Neural progenitor cell (in vitro differentiated cells): ENCODE results near the gene PLXNA4. TPM values are rescaled to one million over a fixed set of nuclear protein-coding genes. Genes with fewer than 3 reads are reported as not detected.

Experiments used
- DNase-seq: peaks from one replicate; pipeline ENCODE4 v3.0.0-alpha.2; 2016; ENCODE audit warnings: low spot score
- H2AFZ ChIP-seq: fragments of 200-600 bp; sonication (generic); replicated peaks from 2 replicates; pipeline ENCODE4 v1.6.1; 2016; ENCODE audit warnings: antibody characterized with exemption
- H3F3A ChIP-seq: fragments of 200-600 bp; sonication (generic); 2 replicates; pipeline ENCODE4 v1.6.1; 2016; ENCODE audit warnings: antibody characterized with exemption, low read depth
- H3K27ac ChIP-seq: fragments of 200-600 bp; sonication (generic); 2 replicates; pipeline ENCODE4 v1.5.1; 2016; ENCODE audit warnings: mild to moderate bottlenecking
- H3K27me3 ChIP-seq: fragments of 200-600 bp; sonication (generic); 2 replicates; pipeline ENCODE4 v1.6.1; 2016; ENCODE audit warnings: mild to moderate bottlenecking, moderate library complexity
- H3K36me3 ChIP-seq: fragments of 200-600 bp; sonication (generic); 2 replicates; pipeline ENCODE4 v1.5.1; 2016
- H3K4me1 ChIP-seq: fragments of 200-600 bp; sonication (generic); 2 replicates; pipeline ENCODE4 v1.6.1; 2016; ENCODE audit warnings: mixed run types
- H3K4me2 ChIP-seq: fragments of 200-600 bp; sonication (generic); 2 replicates; pipeline ENCODE4 v1.6.1; 2016
- H3K4me3 ChIP-seq: fragments of 200-600 bp; sonication (generic); 2 replicates; pipeline ENCODE4 v1.5.1; 2016
- H3K79me2 ChIP-seq: fragments of 200-600 bp; sonication (generic); 2 replicates; pipeline ENCODE4 v1.6.1; 2016; ENCODE audit warnings: low read depth
- H3K9ac ChIP-seq: fragments of 200-600 bp; sonication (generic); 2 replicates; pipeline ENCODE4 v1.6.1; 2016
- H3K9me3 ChIP-seq: fragments of 200-600 bp; sonication (generic); 2 replicates; pipeline ENCODE4 v1.5.1; 2016; ENCODE audit warnings: low read depth
- H4K20me1 ChIP-seq: fragments of 200-600 bp; sonication (generic); 2 replicates; pipeline ENCODE4 v1.6.1; 2016; ENCODE audit warnings: low read depth
- H3K27ac Mint-ChIP-seq: 3 replicates; pipeline ENCODE4 v1.8.0; 2021; ENCODE audit warnings: mixed read lengths
- H3K27me3 Mint-ChIP-seq: 2 replicates; pipeline ENCODE4 v1.8.0; 2022; ENCODE audit warnings: low read depth, mild to moderate bottlenecking, inconsistent platforms, moderate library complexity, mixed read lengths; ENCODE audit not compliant: insufficient read depth
- H3K36me3 Mint-ChIP-seq: 3 replicates; pipeline ENCODE4 v1.8.0; 2021; ENCODE audit warnings: mixed read lengths
- H3K4me1 Mint-ChIP-seq: 3 replicates; pipeline ENCODE4 v1.8.0; 2021; ENCODE audit warnings: mixed read lengths
- H3K4me3 Mint-ChIP-seq: 3 replicates; pipeline ENCODE4 v1.8.0; 2021; ENCODE audit warnings: mild to moderate bottlenecking, moderate library complexity, mixed read lengths
- H3K9me3 Mint-ChIP-seq: 3 replicates; pipeline ENCODE4 v1.8.0; 2020; ENCODE audit warnings: mixed read lengths
- EZH2 ChIP-seq: fragments of 200-600 bp; sonication (generic); IDR thresholded peaks from 2 replicates; pipeline ENCODE4 v1.6.1; 2017; ENCODE audit warnings: antibody characterized with exemption, mild to moderate bottlenecking, moderate library complexity
- EZH2phosphoT487 ChIP-seq: fragments of 200-600 bp; sonication (generic); IDR thresholded peaks from 2 replicates; pipeline ENCODE4 v1.6.1; 2017; ENCODE audit warnings: antibody characterized with exemption
- total RNA-seq: library from RNA; depleted of rRNA; stranded (reverse); fragments of >200 nt; gene quantifications from 2 replicates; pipeline ENCODE4 v1.2.3, GENCODE V29; 2015; ENCODE audit warnings: low replicate concordance
- TF ChIP-seq, protein P1 (sequence below): fragments of 200-600 bp; sonication (generic); IDR thresholded peaks from 2 replicates; pipeline ENCODE4 v1.5.1; 2017; ENCODE audit warnings: antibody characterized with exemption, mild to moderate bottlenecking

Gene PLXNA4
- total RNA-seq, 1 donor from 2014 or later, result 0.49 TPM

DNA sequence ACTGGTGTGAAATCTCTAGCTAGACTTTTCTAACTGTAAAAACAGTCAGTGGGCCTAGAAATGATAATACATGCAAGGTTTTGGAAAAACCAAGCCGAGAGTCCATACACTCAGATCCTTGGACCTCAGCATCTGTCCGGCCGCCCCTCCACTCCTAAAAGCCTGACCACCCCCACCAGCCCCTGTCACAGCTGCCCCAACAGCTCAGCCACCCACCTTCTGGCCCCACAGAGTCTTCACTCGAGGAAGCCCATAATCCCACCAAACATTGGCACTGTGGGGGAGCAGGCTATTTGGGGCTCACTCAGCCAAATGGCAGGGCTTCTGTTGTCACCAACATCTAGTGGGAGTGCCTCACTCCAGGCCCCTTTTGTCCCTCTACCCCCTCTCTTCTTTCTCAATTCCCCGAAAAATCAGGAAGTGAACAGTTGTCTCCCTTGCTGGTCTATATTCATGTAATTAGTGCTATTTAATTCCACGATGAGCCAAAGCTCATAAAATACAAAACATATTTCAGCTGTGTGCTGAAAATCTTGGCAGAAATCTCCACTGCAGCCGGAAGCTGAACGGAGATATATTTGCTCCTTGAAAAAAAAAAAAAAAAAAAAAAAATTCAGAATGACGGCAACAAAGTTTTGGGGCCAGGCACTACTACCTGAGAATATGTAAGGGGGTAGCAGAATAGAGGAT, 55.5 kb downstream of the PLXNA4 start:
- no peaks in the 10 kb centered on the region for H3K36me3 ChIP-seq
- no peak overlapping the region for H2AFZ ChIP-seq
- Mint-ChIP-seq H3K27me3 (peaks cover 2% of the 10 kb centered on the region), H3K36me3 (no peaks in the 10 kb centered on the region), H3K27ac (no peak overlapping the region), H3K4me3 (no peak overlapping the region), H3K9me3 (no peaks in the 10 kb centered on the region), H3K4me1 (peaks cover 4% of the 10 kb centered on the region)
- H3K9ac ChIP-seq, result no peak overlapping the region
- H3K27me3 ChIP-seq, result peaks cover 2% of the 10 kb centered on the region
- no peak overlapping the region for H3K4me3 ChIP-seq
- no peaks in the 10 kb centered on the region for H3K79me2 ChIP-seq
- no peaks in the 10 kb centered on the region for H3F3A ChIP-seq
- no peaks in the 10 kb centered on the region for H4K20me1 ChIP-seq
- DNase-seq, result no peak
- H3K4me1 ChIP-seq, result peaks cover 14% of the 10 kb centered on the region
- no peak overlapping the region for H3K27ac ChIP-seq
- peak overlapping the region; percentile 15 for H3K4me2 ChIP-seq
- no peaks in the 10 kb centered on the region for H3K9me3 ChIP-seq
- no peak for TF ChIP-seq EZH2phosphoT487
- no peak for TF ChIP-seq EZH2
- TF ChIP-seq, protein P1, sequence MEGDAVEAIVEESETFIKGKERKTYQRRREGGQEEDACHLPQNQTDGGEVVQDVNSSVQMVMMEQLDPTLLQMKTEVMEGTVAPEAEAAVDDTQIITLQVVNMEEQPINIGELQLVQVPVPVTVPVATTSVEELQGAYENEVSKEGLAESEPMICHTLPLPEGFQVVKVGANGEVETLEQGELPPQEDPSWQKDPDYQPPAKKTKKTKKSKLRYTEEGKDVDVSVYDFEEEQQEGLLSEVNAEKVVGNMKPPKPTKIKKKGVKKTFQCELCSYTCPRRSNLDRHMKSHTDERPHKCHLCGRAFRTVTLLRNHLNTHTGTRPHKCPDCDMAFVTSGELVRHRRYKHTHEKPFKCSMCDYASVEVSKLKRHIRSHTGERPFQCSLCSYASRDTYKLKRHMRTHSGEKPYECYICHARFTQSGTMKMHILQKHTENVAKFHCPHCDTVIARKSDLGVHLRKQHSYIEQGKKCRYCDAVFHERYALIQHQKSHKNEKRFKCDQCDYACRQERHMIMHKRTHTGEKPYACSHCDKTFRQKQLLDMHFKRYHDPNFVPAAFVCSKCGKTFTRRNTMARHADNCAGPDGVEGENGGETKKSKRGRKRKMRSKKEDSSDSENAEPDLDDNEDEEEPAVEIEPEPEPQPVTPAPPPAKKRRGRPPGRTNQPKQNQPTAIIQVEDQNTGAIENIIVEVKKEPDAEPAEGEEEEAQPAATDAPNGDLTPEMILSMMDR, result no peak

DNA sequence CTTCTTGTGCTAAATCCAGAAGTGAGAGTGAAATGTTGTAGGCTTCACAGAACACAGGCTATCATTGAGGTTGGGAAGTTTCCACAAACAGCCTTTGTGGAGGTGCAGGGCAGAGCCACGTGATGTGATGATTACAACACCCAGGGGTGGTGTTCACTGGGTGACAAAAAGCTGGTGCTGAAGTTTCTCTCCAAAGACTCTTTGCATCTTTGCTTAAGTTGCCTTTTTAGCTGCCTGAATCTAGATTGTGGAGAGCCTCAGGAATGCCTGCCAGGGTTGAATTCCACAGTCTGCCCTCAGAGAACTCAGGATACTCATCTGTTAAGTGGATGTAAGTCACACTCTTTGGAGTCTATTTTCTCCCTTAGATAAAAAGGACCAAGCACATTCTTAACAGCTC, 56.3 kb downstream of the PLXNA4 start:
- Mint-ChIP-seq H3K27me3 (peaks cover 2% of the 10 kb centered on the region), H3K4me1 (peaks cover 4% of the 10 kb centered on the region), H3K4me3 (no peak overlapping the region), H3K9me3 (no peaks in the 10 kb centered on the region), H3K36me3 (no peaks in the 10 kb centered on the region), H3K27ac (no peak overlapping the region)
- Histone ChIP-seq H3K4me2 (peak overlapping the region; percentile 15), H3K27me3 (no peaks in the 10 kb centered on the region), H3K9ac (no peak overlapping the region), H2AFZ (no peak overlapping the region), H3F3A (no peaks in the 10 kb centered on the region), H3K79me2 (no peaks in the 10 kb centered on the region), H3K4me1 (peaks cover 14% of the 10 kb centered on the region), H3K36me3 (no peaks in the 10 kb centered on the region), H3K27ac (no peak overlapping the region), H3K9me3 (no peaks in the 10 kb centered on the region), H4K20me1 (no peaks in the 10 kb centered on the region), H3K4me3 (no peak overlapping the region)
- DNase-seq, result no peak
- no peak for TF ChIP-seq EZH2
- no peak for TF ChIP-seq EZH2phosphoT487
- TF ChIP-seq, protein P1, result no peak

DNA sequence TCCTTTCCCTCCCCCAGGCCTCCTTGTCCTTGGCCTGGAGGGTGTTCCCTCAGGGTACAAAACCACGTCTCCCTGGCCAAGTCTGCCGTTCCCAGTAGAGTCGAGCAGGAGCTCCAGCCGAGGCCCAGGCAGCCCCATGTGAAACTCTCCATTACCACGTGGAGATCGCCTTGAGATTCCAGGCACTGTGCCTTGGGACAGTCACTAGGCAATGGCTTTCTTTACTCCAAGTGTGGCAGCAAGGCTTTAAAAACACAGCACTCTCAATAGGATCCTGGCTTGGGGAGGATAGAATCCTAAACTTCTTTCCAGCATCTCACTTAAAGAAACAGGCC, 57.5 kb downstream of the PLXNA4 start:
- H4K20me1 ChIP-seq, result no peaks in the 10 kb centered on the region
- no peak overlapping the region for H3K4me2 ChIP-seq
- peaks cover 14% of the 10 kb centered on the region for H3K4me1 ChIP-seq
- H2AFZ ChIP-seq, result no peak overlapping the region
- Mint-ChIP-seq H3K9me3 (no peaks in the 10 kb centered on the region), H3K27me3 (peaks cover 2% of the 10 kb centered on the region), H3K36me3 (no peaks in the 10 kb centered on the region), H3K4me3 (no peak overlapping the region), H3K27ac (no peak overlapping the region), H3K4me1 (peaks cover 4% of the 10 kb centered on the region)
- no peaks in the 10 kb centered on the region for H3K27me3 ChIP-seq
- H3K79me2 ChIP-seq, result no peaks in the 10 kb centered on the region
- no peaks in the 10 kb centered on the region for H3K9me3 ChIP-seq
- no peaks in the 10 kb centered on the region for H3F3A ChIP-seq
- H3K9ac ChIP-seq, result no peak overlapping the region
- H3K27ac ChIP-seq, result no peak overlapping the region
- DNase-seq, result no peak
- H3K36me3 ChIP-seq, result no peaks in the 10 kb centered on the region
- H3K4me3 ChIP-seq, result no peak overlapping the region
- TF ChIP-seq EZH2 (no peak), EZH2phosphoT487 (no peak)
- TF ChIP-seq, protein P1, result no peak
